Skeletal muscle tissue (tissue), 4 donors: ENCODE data around the gene SDF2L1. TPM values are rescaled to one million over a fixed set of nuclear protein-coding genes. Genes with fewer than 3 reads are reported as not detected.
"Not testable (repeated sequence)": the region's sequence is repeated elsewhere in the genome, so short reads cannot be mapped to it uniquely, and the experiment has no call there.

Source experiments
- H3K27ac ChIP-seq: one replicate; pipeline ENCODE4 v1.7.0; 2013; ENCODE audit warnings: mild to moderate bottlenecking, low read depth, low read length, inconsistent platforms
- H3K27me3 ChIP-seq, 3 donors: one replicate each; pipeline ENCODE4 v1.7.0; 2013; ENCODE audit warnings: low read length in 3 of 3; ENCODE audit not compliant: control insufficient read depth in 3 of 3, insufficient read depth in 3 of 3
- H3K36me3 ChIP-seq, 3 donors: one replicate each; pipeline ENCODE4 v1.7.0; 2013; ENCODE audit warnings: low read length in 3 of 3; ENCODE audit not compliant: control insufficient read depth in 3 of 3, insufficient read depth in 3 of 3
- H3K4me1 ChIP-seq, 3 donors: one replicate each; pipeline ENCODE4 v1.7.0; 2013; ENCODE audit warnings: low read length in 3 of 3, mild to moderate bottlenecking in 3 of 3; ENCODE audit not compliant: control insufficient read depth in 3 of 3, insufficient read depth in 3 of 3
- H3K4me3 ChIP-seq, 3 donors: one replicate each; pipeline ENCODE4 v1.7.0; 2013; ENCODE audit warnings: low read length in 3 of 3
- H3K9ac ChIP-seq, 3 donors: one replicate each; pipeline ENCODE4 v1.7.0; 2013; ENCODE audit warnings: low read length in 3 of 3, mild to moderate bottlenecking in 3 of 3, moderate library complexity in 2 of 3, low read depth in 1 of 3
- H3K9me3 ChIP-seq, 3 donors: one replicate each; pipeline ENCODE4 v1.7.0; 2013; ENCODE audit warnings: low read length in 3 of 3; ENCODE audit not compliant: control insufficient read depth in 3 of 3
- total RNA-seq: library from RNA; depleted of rRNA; stranded (reverse); fragments of >200 nt; gene quantifications from one replicate; pipeline ENCODE4 v1.2.3, GENCODE V29; 2014
- donor health status: Osteomylitis.

SDF2L1 gene
- total RNA-seq, 1 donor from 2014 or later, result 4.2 TPM

DNA sequence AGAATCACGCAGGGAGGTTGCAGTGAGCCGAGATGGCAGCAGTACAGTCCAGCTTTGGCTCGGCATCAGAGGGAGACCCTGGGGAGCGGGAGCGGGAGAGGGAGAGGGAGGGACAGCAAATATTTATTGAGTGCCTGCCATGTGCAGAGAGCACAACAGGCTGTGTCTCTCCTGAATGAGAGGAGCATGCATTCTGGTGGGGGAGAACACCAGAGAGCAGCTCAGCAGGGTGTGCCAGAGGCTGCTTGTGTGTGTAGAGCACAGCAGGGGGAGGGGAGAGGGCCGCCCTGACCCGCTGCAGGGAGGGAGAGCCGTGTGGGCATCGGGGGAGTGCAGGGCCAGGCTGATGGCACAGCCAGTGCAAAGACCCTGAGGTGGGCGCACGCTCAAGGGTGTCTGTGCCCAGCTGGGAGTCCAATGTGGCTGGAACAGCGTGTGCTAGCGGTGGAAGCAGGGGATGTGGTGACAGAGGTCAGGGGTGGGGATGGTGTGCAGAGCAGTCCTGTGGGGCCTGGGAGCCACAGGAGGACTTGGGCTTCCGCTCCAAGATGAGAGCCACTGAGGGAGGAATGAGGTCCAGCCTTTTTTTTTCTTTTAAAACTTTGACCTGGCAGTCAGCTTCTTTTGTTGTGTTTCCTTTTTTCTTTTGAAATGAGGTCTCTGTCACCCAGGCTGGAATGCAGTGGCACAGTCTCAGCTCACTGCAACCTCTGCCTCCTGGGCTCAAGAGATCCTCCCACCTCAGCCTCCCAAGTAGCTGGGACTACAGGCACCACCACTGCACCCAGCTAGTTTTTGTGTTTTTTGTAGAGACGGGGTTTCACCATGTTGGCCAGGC, 35.7 kb downstream of the SDF2L1 start:
- Histone ChIP-seq H3K27ac (no peak overlapping the region), H3K9me3 (no peaks in the 10 kb centered on the region), H3K27me3 (no peaks in the 10 kb centered on the region), H3K36me3 (peaks cover 42 to 47% (median 43%) of the 10 kb centered on the region in 3 donors), H3K4me3 (no peak overlapping the region), H3K4me1 (peaks cover 0 to 4% (median 0%) of the 10 kb centered on the region in 3 donors), H3K9ac (no peak overlapping the region)

DNA sequence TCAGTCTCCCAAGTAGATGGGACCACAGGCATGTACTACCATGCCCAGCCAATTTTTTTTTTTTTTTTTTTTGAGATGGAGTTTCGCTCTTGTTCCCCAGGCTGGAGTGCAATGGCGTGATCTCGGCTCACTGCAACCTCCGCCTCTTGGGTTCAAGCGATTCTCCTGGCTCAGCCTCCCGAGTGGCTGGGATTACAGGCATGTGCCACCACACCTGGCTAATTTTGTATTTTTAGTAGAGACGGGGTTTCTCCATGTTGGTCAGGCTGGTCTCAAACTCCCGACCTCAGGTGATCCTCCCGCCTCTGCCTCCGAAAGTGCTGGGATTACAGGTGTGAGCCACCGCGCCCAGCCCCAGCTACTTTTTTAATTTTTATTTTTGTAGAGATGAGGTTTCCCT, 36.7 kb downstream of the SDF2L1 start:
- H3K9ac ChIP-seq, H3K27me3 ChIP-seq, H3K27ac ChIP-seq, H3K4me1 ChIP-seq, H3K9me3 ChIP-seq, H3K4me3 ChIP-seq: not testable (repeated sequence)
- peaks cover 40 to 46% (median 42%) of the 10 kb centered on the region in 3 donors for H3K36me3 ChIP-seq

DNA sequence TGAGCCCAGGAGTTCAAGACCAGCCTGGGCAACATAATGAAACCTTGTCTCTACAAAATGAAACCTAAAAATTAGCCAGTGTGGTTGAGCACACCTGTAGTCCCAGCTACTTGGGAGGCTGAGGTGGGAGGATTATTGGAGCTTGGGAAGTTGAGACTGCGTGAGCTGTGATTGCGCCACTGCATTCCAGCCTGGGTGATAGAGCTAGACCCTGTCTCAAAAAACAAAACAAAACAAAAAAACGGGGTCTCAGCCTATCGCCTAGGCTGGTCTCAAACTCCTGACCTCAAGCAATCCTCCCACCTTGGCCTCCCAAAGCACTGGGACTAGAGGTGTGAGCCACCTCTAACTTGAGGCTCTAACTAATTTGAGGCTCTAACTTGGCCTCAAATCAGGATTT, 37.3 kb downstream of the SDF2L1 start:
- no peak overlapping the region for H3K4me3 ChIP-seq
- peaks cover 39 to 42% (median 41%) of the 10 kb centered on the region in 3 donors for H3K36me3 ChIP-seq

DNA sequence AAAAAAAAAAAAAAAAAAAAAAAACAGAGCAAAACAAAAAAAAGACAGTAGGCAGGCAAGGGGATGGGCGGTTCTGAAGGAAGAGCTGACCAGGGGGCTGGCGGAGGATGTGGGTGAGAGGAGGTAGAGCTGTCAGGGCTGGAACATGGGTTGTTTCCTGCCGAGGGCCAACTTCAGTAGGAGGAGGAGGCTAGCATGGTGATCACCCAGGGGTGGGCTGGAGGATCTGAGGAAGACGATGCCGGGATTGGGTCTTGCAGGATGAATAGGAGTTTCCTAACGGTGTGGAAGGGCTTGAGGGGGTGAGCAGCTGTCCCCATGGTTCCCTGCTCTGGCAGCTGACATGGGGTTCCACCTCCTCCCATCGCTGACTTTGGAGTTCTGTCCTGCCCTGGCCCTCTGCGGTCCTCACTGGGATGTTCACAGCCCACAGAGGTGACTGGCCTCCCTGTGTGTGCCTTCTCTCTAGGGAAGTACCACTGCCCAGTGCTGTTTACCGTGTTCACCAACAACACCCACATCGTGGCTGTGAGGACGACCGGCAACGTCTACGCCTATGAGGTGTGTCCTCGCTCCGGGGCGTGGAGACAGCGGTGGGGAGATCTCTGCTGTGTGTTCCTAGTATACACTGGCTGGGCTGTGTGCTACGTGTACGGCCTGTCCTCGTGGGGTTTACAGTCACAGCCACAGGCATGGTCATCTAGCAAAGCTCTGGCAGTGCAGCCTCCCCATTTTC, 38.9 kb downstream of the SDF2L1 start:
- Histone ChIP-seq H3K4me1 (peaks cover 0 to 4% (median 0%) of the 10 kb centered on the region in 3 donors), H3K27me3 (no peaks in the 10 kb centered on the region), H3K9ac (no peak overlapping the region), H3K27ac (no peak overlapping the region), H3K4me3 (no peak overlapping the region), H3K36me3 (peaks cover 34 to 40% (median 39%) of the 10 kb centered on the region in 3 donors), H3K9me3 (no peaks in the 10 kb centered on the region)

More for the DNA sequence above, 37.3 kb downstream of the SDF2L1 start:
- no peaks in the 10 kb centered on the region for H3K9me3 ChIP-seq
- H3K27ac ChIP-seq, result no peak overlapping the region
- H3K9ac ChIP-seq, result no peak overlapping the region
- H3K4me1 ChIP-seq, result peaks cover 0 to 4% (median 0%) of the 10 kb centered on the region in 3 donors
- no peaks in the 10 kb centered on the region for H3K27me3 ChIP-seq

DNA sequence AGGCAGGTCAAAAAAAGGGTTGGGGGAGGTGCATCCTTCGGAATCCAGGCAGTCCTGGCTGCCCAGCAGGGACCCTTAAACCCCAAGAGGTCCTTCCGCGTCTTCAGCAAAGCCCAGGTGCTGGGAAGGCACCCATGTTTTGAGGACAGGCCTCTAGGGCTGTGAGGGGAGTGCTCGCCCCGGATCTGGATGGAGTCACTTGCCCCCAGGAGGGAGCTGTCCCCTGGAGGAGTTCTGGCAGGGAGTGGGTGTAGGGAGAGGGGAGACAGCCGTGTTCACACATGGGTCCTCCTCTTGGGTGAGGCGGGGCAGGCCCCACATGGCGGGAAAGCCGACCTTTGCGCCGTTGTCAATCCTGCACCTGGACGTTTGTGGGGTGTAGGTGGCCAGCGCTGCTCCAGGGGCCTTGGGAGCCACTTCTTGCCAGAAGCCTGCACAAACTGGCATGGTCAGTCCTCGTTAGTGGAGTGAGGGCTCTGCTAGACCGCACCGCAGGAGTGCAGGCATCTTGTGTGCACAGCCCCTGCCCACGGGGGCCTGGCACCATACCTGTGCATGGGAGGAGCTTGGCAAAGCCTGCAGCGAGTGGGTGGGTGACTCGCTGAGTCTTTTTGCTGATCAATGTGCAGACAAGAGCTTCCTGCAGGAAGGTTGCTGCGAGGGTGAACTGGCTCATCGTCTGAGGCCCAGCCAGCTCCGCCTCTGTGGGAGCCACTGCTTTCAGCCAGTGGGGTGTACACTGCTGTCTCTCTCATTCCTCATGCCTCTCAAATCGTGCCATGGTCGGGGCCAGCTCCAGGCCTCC, 39.7 kb downstream of the SDF2L1 start:
- Histone ChIP-seq H3K9ac (no peak overlapping the region), H3K4me1 (peaks cover 0 to 4% (median 0%) of the 10 kb centered on the region in 3 donors), H3K9me3 (no peaks in the 10 kb centered on the region), H3K36me3 (peaks cover 42 to 47% (median 46%) of the 10 kb centered on the region in 3 donors), H3K27me3 (no peaks in the 10 kb centered on the region), H3K27ac (no peak overlapping the region), H3K4me3 (no peak overlapping the region)

DNA sequence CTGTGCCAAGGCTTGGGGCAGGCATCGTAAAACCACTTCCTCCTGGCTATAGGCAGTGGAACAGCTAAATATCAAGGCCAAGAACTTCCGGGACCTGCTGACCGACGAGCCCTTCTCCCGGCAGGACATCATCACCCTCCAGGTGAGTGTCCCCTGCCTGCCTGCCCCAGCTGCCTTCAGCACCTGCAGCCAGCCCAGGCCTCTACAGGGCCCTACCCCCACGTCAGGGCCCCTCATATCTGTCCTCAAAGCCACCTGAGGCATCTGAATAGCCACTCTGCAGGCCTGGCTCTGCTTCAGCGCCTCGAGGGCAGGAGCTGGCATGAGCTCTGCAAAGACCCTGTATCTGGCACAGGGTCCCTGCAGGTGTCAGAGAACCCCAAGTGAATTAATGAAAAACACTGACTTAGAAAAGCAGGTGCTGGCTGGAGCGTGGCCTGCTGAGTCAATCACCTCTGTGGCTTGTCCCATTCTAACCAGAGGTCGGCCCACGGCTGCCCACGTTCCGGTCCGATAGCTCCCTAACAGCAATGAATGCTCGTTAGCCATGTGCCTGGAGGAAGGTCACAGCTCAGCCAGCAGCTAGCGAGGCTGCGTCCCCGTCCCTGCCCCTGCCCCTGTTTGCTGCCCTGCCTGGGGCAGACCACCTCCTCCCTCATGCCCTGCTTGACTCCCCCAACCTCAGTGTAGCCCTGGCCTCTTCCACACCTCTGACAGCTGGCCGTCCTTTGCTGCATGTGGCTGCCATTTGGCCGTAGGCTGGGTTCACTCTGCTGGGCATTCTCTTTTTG, 40.5 kb downstream of the SDF2L1 start:
- H3K4me1 ChIP-seq, result peaks cover 0 to 2% (median 0%) of the 10 kb centered on the region in 3 donors
- H3K36me3 ChIP-seq, result peaks cover 45 to 53% (median 52%) of the 10 kb centered on the region in 3 donors
- no peak overlapping the region for H3K4me3 ChIP-seq
- no peak overlapping the region for H3K27ac ChIP-seq
- H3K9ac ChIP-seq, result peak overlapping the region in 1 of 3 donors; percentile 16
- H3K27me3 ChIP-seq, result no peaks in the 10 kb centered on the region
- no peaks in the 10 kb centered on the region for H3K9me3 ChIP-seq

DNA sequence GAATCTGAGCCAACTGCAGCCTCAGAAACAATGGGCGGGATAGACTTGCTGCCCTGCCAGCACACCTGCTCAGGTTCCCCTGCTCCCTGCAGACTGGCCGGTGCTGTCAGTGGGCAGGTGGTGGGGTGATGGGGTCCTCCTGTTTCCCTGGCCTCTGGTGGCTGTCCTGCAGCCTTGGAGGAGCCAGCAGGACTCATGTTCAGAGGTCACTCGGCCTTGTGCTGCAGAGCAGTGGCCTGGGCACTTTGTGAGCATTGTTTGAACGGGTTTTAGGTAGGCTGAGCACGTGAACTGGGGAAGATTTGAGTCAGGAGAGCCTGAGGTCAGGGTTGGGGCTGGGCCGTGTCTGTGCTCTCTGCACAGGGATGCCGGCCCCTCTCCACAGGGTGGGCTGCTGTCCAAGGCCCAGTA, 41.3 kb downstream of the SDF2L1 start:
- no peak overlapping the region for H3K9ac ChIP-seq
- H3K36me3 ChIP-seq, result peaks cover 52 to 59% (median 56%) of the 10 kb centered on the region in 3 donors
- H3K27ac ChIP-seq, result no peak overlapping the region
- no peaks in the 10 kb centered on the region for H3K9me3 ChIP-seq
- H3K4me1 ChIP-seq, result no peaks in the 10 kb centered on the region
- no peaks in the 10 kb centered on the region for H3K27me3 ChIP-seq
- H3K4me3 ChIP-seq, result no peak overlapping the region

DNA sequence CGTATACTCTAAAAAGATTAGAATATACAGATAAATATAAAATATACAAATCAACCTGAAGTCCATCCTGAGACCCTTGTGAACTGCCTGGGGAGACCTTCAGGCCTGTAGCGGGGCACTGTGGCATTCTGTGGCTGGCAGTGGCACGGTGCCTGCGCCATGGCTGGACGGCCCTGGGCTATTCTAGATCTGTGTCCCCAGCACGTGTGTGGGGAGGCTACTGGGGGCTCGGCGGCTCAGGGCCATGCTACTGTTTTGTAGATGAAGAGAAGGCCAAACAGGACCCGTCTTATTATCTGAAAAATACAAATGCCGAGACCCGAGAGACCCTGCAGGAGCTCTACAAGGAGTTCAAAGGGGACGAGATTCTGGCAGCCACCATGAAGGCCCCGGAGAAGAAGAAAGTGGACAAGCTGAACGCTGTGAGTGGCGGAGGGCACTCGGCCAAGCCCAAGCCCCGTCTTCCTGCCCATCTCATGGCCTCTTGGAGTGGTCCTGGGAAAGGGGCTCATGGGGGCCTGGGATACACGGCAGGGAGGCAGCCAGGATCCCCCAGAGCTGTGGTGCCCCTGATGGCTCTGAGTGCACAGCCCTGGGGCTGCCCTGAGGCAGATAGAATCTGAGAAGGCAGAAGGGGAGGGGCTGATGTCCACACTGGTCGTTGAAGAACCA, 42.5 kb downstream of the SDF2L1 start:
- Histone ChIP-seq H3K4me1 (peaks cover 0 to under 1% (median 0%) of the 10 kb centered on the region in 3 donors), H3K9me3 (no peaks in the 10 kb centered on the region), H3K27me3 (no peaks in the 10 kb centered on the region), H3K27ac (no peak overlapping the region), H3K4me3 (no peak overlapping the region), H3K9ac (no peak overlapping the region), H3K36me3 (peaks cover 54 to 67% (median 63%) of the 10 kb centered on the region in 3 donors)

DNA sequence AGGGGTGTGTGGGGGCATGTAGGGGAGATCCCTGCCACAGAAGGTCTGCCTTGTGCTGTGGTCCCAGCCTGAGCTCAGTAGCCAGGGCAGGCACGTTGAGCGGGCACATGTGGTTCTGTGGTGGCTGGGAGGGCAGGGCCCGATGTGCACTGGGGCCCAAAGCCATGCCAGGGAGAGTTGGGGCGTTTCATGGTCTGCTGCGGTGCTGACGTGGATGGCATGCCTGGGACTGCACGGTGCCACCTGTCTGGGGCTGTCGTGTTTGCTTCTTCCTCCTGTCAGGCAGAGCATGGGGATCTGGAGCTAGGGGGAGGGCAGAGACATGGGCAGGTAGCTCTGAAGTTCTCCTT, 43.0 kb downstream of the SDF2L1 start:
- Histone ChIP-seq H3K9ac (no peak overlapping the region), H3K36me3 (peaks cover 55 to 71% (median 63%) of the 10 kb centered on the region in 3 donors)

More for the DNA sequence above, 43.0 kb downstream of the SDF2L1 start:
- no peaks in the 10 kb centered on the region for H3K27me3 ChIP-seq
- H3K9me3 ChIP-seq, result no peaks in the 10 kb centered on the region
- peaks cover 0 to 5% (median 0%) of the 10 kb centered on the region in 3 donors for H3K4me1 ChIP-seq
- H3K27ac ChIP-seq, result no peak overlapping the region
- H3K4me3 ChIP-seq, result no peak overlapping the region
